Measurements from ENCODE around the gene ADD3.
"Not testable (repeated sequence)": the region's sequence is repeated elsewhere in the genome, so short reads cannot be mapped to it uniquely, and the experiment has no call there.

The ADD3 gene

GRCh38 chr10:110041479-110041829, 33.7 kb downstream of the ADD3 start:
- peaks cover 22% of the 10 kb centered on the region for H3K9me3 Mint-ChIP-seq
- no peak for DNase-seq
- H3K4me1 Mint-ChIP-seq, result peaks cover 6% of the 10 kb centered on the region
- H3K27ac Mint-ChIP-seq, result no peak overlapping the region
- TF ChIP-seq CTCF (IDR thresholded peaks at IDR 0.05), result no peak
- peaks cover 26% of the 10 kb centered on the region for H3K36me3 Mint-ChIP-seq (ENCODE audit: low read depth)
- no peaks in the 10 kb centered on the region for H3K27me3 Mint-ChIP-seq (ENCODE audit: low read depth, poor library complexity)
- no peak overlapping the region for H3K4me3 Mint-ChIP-seq

- peak overlapping the region; percentile 84 for H3K27ac Mint-ChIP-seq
- DNase-seq, result no peak
- no peaks in the 10 kb centered on the region for H3K27me3 Mint-ChIP-seq (ENCODE audit: low read depth, poor library complexity)
- H3K36me3 Mint-ChIP-seq (ENCODE audit: low read depth), result peaks cover 33% of the 10 kb centered on the region
- H3K9me3 Mint-ChIP-seq, result peaks cover 28% of the 10 kb centered on the region
- no peak for TF ChIP-seq CTCF (IDR thresholded peaks at IDR 0.05)
- H3K4me3 Mint-ChIP-seq, result no peak overlapping the region
- H3K4me1 Mint-ChIP-seq, result peaks cover 6% of the 10 kb centered on the region
These were observed 34.4 kb downstream of the ADD3 start for GRCh38 chr10:110042181-110042580.

- no peaks in the 10 kb centered on the region for H3K27me3 Mint-ChIP-seq (ENCODE audit: low read depth, poor library complexity)
- H3K36me3 Mint-ChIP-seq (ENCODE audit: low read depth), result peaks cover 40% of the 10 kb centered on the region
- peaks cover 6% of the 10 kb centered on the region for H3K4me1 Mint-ChIP-seq
- TF ChIP-seq CTCF (IDR thresholded peaks at IDR 0.05), result no peak
- H3K9me3 Mint-ChIP-seq, result peaks cover 34% of the 10 kb centered on the region
- DNase-seq, result no peak
- no peak overlapping the region for H3K27ac Mint-ChIP-seq
- H3K4me3 Mint-ChIP-seq, result no peak overlapping the region
These were observed 35.1 kb downstream of the ADD3 start for GRCh38 chr10:110042891-110043290.

GRCh38 chr10:110044681-110045080, 36.9 kb downstream of the ADD3 start:
- Mint-ChIP-seq H3K9me3 (peaks cover 50% of the 10 kb centered on the region), H3K4me1 (no peaks in the 10 kb centered on the region), H3K36me3 (ENCODE audit: low read depth) (peaks cover 58% of the 10 kb centered on the region), H3K27me3 (ENCODE audit: low read depth, poor library complexity) (no peaks in the 10 kb centered on the region), H3K4me3 (no peak overlapping the region), H3K27ac (no peak overlapping the region)
- DNase-seq, result no peak
- TF ChIP-seq CTCF (IDR thresholded peaks at IDR 0.05), result no peak

- Mint-ChIP-seq H3K4me1 (no peaks in the 10 kb centered on the region), H3K36me3 (ENCODE audit: low read depth) (peaks cover 69% of the 10 kb centered on the region), H3K27me3 (ENCODE audit: low read depth, poor library complexity) (no peaks in the 10 kb centered on the region), H3K4me3 (no peak overlapping the region), H3K27ac (no peak overlapping the region), H3K9me3 (peaks cover 55% of the 10 kb centered on the region)
- TF ChIP-seq CTCF (IDR thresholded peaks at IDR 0.05), result no peak
- no peak for DNase-seq
These were observed 38.0 kb downstream of the ADD3 start for GRCh38 chr10:110045772-110046171.

GRCh38 chr10:110048145-110048544, 40.4 kb downstream of the ADD3 start:
- H3K4me1 Mint-ChIP-seq; H3K4me3 Mint-ChIP-seq; H3K27ac Mint-ChIP-seq; DNase-seq; H3K27me3 Mint-ChIP-seq (ENCODE audit: low read depth, poor library complexity): not testable (repeated sequence)
- peaks cover 70% of the 10 kb centered on the region for H3K36me3 Mint-ChIP-seq (ENCODE audit: low read depth)
- H3K9me3 Mint-ChIP-seq, result peaks cover 54% of the 10 kb centered on the region

All from nephron progenitor cell (in vitro differentiated cells).